Natural killer cell (primary cell): ENCODE data around the gene TMEM185B. TPM values are rescaled to one million over a fixed set of nuclear protein-coding genes. Genes with fewer than 3 reads are reported as not detected.

Source experiments
- ATAC-seq, 3 donors: fragments of 150-1000 bp in 2 of 3; fragments of 200-7000 bp in 1 of 3; cut with Tn5 transposase; 1 replicate in 1 of 3; 2 replicates in 2 of 3; pipeline ENCODE4 v1.10.0; 2021; ENCODE audit warnings: mild to moderate bottlenecking in 2 of 3, moderate library complexity in 2 of 3
- DNase-seq, 2 donors: peaks; one replicate each; pipeline versions ENCODE4 v3.0.0 to v3.0.0-alpha.2; 2013 to 2021; ENCODE audit warnings: mixed read lengths in 1 of 2
- H3K27ac ChIP-seq: one replicate; pipeline ENCODE4 v1.5.1; 2013; ENCODE audit warnings: mild to moderate bottlenecking, low read length
- H3K27me3 ChIP-seq: one replicate; pipeline ENCODE4 v1.6.1; 2013; ENCODE audit warnings: low read length; ENCODE audit not compliant: control insufficient read depth, insufficient read depth
- H3K36me3 ChIP-seq: one replicate; pipeline ENCODE4 v1.6.1; 2013; ENCODE audit warnings: low read length; ENCODE audit not compliant: control insufficient read depth, insufficient read depth
- H3K4me1 ChIP-seq: one replicate; pipeline ENCODE4 v1.6.1; 2013; ENCODE audit warnings: low read length; ENCODE audit not compliant: control insufficient read depth, insufficient read depth
- H3K4me3 ChIP-seq: one replicate; pipeline ENCODE4 v1.5.1; 2013; ENCODE audit warnings: low read length
- H3K9me3 ChIP-seq: one replicate; pipeline ENCODE4 v1.6.1; 2013; ENCODE audit warnings: low read length; ENCODE audit not compliant: control insufficient read depth, insufficient read depth
- H3K27ac Mint-ChIP-seq, 2 donors: one replicate each; pipeline ENCODE4 v1.8.0; 2022; ENCODE audit warnings: mild to moderate bottlenecking in 2 of 2, mixed read lengths in 2 of 2, moderate library complexity in 1 of 2
- H3K27me3 Mint-ChIP-seq, 2 donors: one replicate each; pipeline ENCODE4 v1.8.0; 2022; ENCODE audit warnings: low read depth in 2 of 2, mixed read lengths in 2 of 2
- H3K36me3 Mint-ChIP-seq: one replicate; pipeline ENCODE4 v1.8.0; 2022; ENCODE audit warnings: mixed read lengths
- H3K4me1 Mint-ChIP-seq, 2 donors: one replicate each; pipeline ENCODE4 v1.8.0; 2022; ENCODE audit warnings: mixed read lengths in 2 of 2
- H3K4me3 Mint-ChIP-seq: one replicate; pipeline ENCODE4 v1.8.0; 2022; ENCODE audit warnings: mild to moderate bottlenecking, moderate library complexity, mixed read lengths
- H3K9me3 Mint-ChIP-seq, 2 donors: one replicate each; pipeline ENCODE4 v1.8.0; 2022; ENCODE audit warnings: mixed read lengths in 2 of 2
- WGBS: methylation state at CpG from one replicate; pipeline ENCODE4 v1.1.7; 2013; ENCODE audit warnings: missing lambda C conversion rate; ENCODE audit not compliant: insufficient coverage; 5-methylcytosine and 5-hydroxymethylcytosine counted together
- intact Hi-C: fragments of 100-400 bp; cut with micrococcal nuclease; formaldehyde crosslinking; loops from one replicate; pipeline ENCODE4 v1.14.2; 2022
- total RNA-seq, 4 donors: library from RNA; stranded (reverse); fragments of 120-200 nt in 1 of 4; gene quantifications; one replicate each; pipeline versions ENCODE4 v1.2.3 to v1.2.4, GENCODE V29; 2013 to 2022
- TF ChIP-seq, protein P1 (sequence below): fragments of 200-600 bp; IDR thresholded peaks from one replicate; pipeline ENCODE4 v1.8.0; 2022; ENCODE audit warnings: antibody characterized with exemption

TMEM185B gene
- total RNA-seq, 3 donors from 2014 or later (not counting 1 experiment from before 2014, with no cell fraction given): 19.9 to 25.2 (median 19.9) TPM

- Histone ChIP-seq H3K4me1 (peaks cover 12% of the 10 kb centered on the region), H3K27ac (no peak overlapping the region), H3K9me3 (peaks cover 7% of the 10 kb centered on the region), H3K36me3 (no peaks in the 10 kb centered on the region), H3K4me3 (no peak overlapping the region), H3K27me3 (no peaks in the 10 kb centered on the region)
- ATAC-seq (no peak), DNase-seq (no peak)
- Mint-ChIP-seq H3K4me1 (peaks cover 22 to 27% of the 10 kb centered on the region in 2 donors), H3K4me3 (no peak overlapping the region), H3K36me3 (no peaks in the 10 kb centered on the region), H3K27me3 (no peaks in the 10 kb centered on the region), H3K27ac (no peak overlapping the region), H3K9me3 (no peaks in the 10 kb centered on the region)
- TF ChIP-seq, protein P1, sequence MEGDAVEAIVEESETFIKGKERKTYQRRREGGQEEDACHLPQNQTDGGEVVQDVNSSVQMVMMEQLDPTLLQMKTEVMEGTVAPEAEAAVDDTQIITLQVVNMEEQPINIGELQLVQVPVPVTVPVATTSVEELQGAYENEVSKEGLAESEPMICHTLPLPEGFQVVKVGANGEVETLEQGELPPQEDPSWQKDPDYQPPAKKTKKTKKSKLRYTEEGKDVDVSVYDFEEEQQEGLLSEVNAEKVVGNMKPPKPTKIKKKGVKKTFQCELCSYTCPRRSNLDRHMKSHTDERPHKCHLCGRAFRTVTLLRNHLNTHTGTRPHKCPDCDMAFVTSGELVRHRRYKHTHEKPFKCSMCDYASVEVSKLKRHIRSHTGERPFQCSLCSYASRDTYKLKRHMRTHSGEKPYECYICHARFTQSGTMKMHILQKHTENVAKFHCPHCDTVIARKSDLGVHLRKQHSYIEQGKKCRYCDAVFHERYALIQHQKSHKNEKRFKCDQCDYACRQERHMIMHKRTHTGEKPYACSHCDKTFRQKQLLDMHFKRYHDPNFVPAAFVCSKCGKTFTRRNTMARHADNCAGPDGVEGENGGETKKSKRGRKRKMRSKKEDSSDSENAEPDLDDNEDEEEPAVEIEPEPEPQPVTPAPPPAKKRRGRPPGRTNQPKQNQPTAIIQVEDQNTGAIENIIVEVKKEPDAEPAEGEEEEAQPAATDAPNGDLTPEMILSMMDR: no peak
- 83% methylated on average over 10 of the region's 10 CpGs for WGBS
- intact Hi-C loops: no loop called here
Observed at GRCh38 chr2:120262761-120263428, 39.7 kb upstream of the TMEM185B start.

DNA sequence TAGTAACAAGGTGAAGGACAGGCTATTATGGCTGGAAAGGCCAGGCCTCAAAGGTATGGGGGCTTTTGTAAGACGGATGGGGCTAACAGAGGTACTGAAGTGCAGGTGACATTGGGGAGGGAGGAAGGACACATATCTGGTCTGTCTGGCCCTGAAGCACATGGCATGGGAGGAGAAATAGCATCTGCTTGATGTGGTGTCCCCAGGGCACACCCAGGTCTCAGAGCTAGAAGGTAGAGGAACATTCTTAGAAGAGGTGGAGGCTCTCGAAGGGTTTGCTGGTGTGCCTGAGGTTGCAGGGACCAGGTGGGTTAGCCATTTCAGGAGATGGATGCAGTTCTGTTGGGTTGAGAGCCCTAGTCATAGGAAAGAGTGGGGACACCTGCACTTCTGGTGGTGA is 39.0 kb upstream of the TMEM185B start:
- Mint-ChIP-seq H3K27ac (no peak overlapping the region), H3K4me3 (no peak overlapping the region), H3K4me1 (peaks cover 29 to 32% of the 10 kb centered on the region in 2 donors), H3K27me3 (no peaks in the 10 kb centered on the region), H3K9me3 (no peaks in the 10 kb centered on the region), H3K36me3 (no peaks in the 10 kb centered on the region)
- no peaks in the 10 kb centered on the region for H3K27me3 ChIP-seq
- no peak overlapping the region for H3K4me3 ChIP-seq
- WGBS: 53% methylated on average over 2 of the region's 2 CpGs
- TF ChIP-seq, protein P1: no peak
- peaks cover 7% of the 10 kb centered on the region for H3K9me3 ChIP-seq
- intact Hi-C loops: no loop called here
- no peak overlapping the region for H3K27ac ChIP-seq
- ATAC-seq: no peak
- no peak for DNase-seq
- no peaks in the 10 kb centered on the region for H3K36me3 ChIP-seq
- peaks cover 12% of the 10 kb centered on the region for H3K4me1 ChIP-seq

DNA sequence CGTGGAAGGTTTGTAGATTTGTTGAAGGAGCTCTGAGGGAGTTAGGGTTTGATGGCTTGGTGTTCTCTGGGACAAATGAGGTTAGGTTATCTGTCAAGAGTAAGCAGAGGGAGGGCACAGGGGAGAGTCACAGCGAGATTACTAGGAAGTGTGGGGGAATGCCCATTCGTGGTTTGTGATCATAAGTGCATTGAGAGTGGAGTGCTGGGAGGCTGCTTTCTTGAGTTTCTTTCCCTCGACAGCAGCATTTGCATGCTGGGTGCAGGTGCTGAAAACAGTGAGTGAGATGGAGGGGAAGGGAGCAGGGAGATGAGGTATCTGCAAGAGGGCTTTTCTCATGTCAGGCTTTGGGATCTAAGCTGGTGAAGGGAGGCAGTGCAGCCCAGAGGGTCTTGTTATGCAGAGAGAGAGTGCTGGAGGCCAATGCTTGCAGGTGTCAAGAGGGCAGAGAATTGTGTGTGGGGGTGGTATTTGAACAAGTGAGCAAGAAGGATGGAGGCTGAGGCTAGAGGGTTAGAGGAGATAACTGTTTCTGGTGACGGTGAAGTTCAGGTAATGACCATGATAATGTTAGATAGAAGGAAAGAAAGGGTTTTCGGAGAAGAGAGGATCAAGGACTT is 38.3 kb upstream of the TMEM185B start:
- WGBS: 57% methylated on average over 6 of the region's 6 CpGs
- no peaks in the 10 kb centered on the region for H3K27me3 ChIP-seq
- H3K27ac ChIP-seq: no peak overlapping the region
- H3K36me3 ChIP-seq: no peaks in the 10 kb centered on the region
- Mint-ChIP-seq H3K27me3 (no peaks in the 10 kb centered on the region), H3K9me3 (no peaks in the 10 kb centered on the region), H3K4me3 (no peak overlapping the region), H3K4me1 (peaks cover 33 to 36% of the 10 kb centered on the region in 2 donors), H3K27ac (no peak overlapping the region), H3K36me3 (no peaks in the 10 kb centered on the region)
- TF ChIP-seq, protein P1: no peak
- peaks cover 12% of the 10 kb centered on the region for H3K4me1 ChIP-seq
- intact Hi-C loops: no loop called here
- no peak overlapping the region for H3K4me3 ChIP-seq
- peaks cover 7% of the 10 kb centered on the region for H3K9me3 ChIP-seq
- DNase-seq (peak in 1 of 2 donors; percentile 17), ATAC-seq (no peak)
